ENCODE results near the gene ACTL8. TPM values are rescaled to one million over a fixed set of nuclear protein-coding genes. Genes with fewer than 3 reads are reported as not detected.

The ACTL8 gene
- total RNA-seq, 1 donor from 2014 or later: not detected

DNA sequence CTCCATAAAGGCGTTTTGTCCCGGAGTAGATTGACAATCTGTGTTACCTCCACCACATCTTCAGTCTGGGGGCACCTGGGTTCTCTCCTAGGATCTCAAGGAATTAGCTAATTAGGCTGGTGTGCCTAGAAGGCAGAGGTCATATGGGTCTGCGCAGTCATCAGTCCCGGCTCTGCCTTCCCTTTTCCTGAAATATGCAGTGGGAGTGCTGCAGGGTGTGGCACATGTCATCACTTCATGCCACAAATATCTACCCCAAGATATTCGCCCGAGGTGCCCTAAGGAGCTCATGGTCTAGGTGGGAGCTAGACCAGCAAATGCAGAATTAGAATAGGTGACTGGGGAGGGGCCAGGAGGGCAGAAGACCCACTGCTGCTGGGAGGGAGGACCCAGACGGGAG, 42.9 kb downstream of the ACTL8 start:
- Mint-ChIP-seq H3K27ac (ENCODE audit: unreplicated experiment) (no peak overlapping the region), H3K9me3 (ENCODE audit: low read depth) (no peaks in the 10 kb centered on the region)

DNA sequence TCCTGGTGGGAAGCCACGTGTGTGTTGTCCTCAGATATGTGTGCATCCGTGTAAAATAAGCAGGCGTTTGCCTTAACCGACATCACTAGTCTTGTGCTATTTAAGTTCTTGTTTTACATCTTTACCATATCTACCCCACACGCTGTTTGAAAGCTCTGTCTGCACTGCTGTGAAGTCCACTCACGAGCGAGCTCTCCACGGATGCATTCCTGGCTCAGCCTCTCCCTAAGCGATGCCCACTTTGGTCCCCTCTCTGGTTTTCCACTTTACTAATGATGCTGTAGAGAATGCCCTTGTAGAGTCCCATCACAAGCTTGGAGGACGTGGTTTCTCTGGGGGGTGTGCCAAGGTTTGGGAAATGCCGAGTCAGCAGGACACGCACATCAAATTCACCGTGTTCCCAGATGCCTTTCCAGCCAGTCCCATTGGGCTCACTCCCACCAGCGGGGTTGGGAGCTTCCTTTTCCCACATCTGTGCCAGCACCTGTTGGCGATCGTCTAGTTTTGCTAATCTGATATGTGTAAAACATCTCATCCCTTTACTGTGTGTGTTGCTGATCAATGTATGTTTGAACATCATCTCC, 43.8 kb downstream of the ACTL8 start:
- Mint-ChIP-seq H3K27me3 (ENCODE audit: low read depth) (peaks cover 48% of the 10 kb centered on the region), H3K9me3 (ENCODE audit: low read depth) (no peaks in the 10 kb centered on the region), H3K4me1 (ENCODE audit: low read depth) (no peaks in the 10 kb centered on the region), H3K36me3 (ENCODE audit: low read depth) (no peaks in the 10 kb centered on the region), H3K27ac (ENCODE audit: unreplicated experiment) (no peak overlapping the region), H3K4me3 (ENCODE audit: unreplicated experiment) (no peak overlapping the region)
- no peak for DNase-seq (ENCODE audit: low spot score)
- TF ChIP-seq, protein P1, sequence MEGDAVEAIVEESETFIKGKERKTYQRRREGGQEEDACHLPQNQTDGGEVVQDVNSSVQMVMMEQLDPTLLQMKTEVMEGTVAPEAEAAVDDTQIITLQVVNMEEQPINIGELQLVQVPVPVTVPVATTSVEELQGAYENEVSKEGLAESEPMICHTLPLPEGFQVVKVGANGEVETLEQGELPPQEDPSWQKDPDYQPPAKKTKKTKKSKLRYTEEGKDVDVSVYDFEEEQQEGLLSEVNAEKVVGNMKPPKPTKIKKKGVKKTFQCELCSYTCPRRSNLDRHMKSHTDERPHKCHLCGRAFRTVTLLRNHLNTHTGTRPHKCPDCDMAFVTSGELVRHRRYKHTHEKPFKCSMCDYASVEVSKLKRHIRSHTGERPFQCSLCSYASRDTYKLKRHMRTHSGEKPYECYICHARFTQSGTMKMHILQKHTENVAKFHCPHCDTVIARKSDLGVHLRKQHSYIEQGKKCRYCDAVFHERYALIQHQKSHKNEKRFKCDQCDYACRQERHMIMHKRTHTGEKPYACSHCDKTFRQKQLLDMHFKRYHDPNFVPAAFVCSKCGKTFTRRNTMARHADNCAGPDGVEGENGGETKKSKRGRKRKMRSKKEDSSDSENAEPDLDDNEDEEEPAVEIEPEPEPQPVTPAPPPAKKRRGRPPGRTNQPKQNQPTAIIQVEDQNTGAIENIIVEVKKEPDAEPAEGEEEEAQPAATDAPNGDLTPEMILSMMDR (IDR thresholded peaks at IDR 0.05): no peak

More for the DNA sequence above, 42.9 kb downstream of the ACTL8 start:
- H3K4me3 Mint-ChIP-seq (ENCODE audit: unreplicated experiment): no peak overlapping the region
- no peaks in the 10 kb centered on the region for H3K36me3 Mint-ChIP-seq (ENCODE audit: low read depth)
- H3K27me3 Mint-ChIP-seq (ENCODE audit: low read depth): peaks cover 57% of the 10 kb centered on the region
- TF ChIP-seq, protein P1 (IDR thresholded peaks at IDR 0.05): no peak
- no peaks in the 10 kb centered on the region for H3K4me1 Mint-ChIP-seq (ENCODE audit: low read depth)
- no peak for DNase-seq (ENCODE audit: low spot score)

DNA sequence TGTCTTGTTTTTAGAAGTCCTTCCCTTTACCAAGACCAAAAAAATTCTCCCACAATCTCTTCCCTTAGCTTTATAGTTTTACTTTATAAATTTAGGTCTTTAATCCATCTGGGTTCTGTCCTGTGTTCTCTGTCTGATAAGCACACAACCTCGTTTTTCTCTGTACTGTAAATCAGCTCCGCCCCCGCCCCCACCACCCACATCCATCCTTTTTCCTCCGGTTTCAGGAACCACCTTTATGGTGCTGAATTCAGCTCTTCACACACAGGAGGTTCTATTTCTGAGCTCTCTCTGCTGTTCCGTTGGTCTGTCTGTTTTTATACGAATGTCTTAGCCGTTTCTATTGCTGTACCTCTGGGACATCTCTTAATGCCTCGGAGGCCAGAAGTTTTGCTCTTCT, 44.5 kb downstream of the ACTL8 start:
- Mint-ChIP-seq H3K9me3 (ENCODE audit: low read depth) (no peaks in the 10 kb centered on the region), H3K4me3 (ENCODE audit: unreplicated experiment) (no peak overlapping the region), H3K4me1 (ENCODE audit: low read depth) (no peaks in the 10 kb centered on the region), H3K36me3 (ENCODE audit: low read depth) (no peaks in the 10 kb centered on the region), H3K27me3 (ENCODE audit: low read depth) (peaks cover 46% of the 10 kb centered on the region), H3K27ac (ENCODE audit: unreplicated experiment) (no peak overlapping the region)
- DNase-seq (ENCODE audit: low spot score): no peak
- TF ChIP-seq, protein P1 (IDR thresholded peaks at IDR 0.05): no peak

DNA sequence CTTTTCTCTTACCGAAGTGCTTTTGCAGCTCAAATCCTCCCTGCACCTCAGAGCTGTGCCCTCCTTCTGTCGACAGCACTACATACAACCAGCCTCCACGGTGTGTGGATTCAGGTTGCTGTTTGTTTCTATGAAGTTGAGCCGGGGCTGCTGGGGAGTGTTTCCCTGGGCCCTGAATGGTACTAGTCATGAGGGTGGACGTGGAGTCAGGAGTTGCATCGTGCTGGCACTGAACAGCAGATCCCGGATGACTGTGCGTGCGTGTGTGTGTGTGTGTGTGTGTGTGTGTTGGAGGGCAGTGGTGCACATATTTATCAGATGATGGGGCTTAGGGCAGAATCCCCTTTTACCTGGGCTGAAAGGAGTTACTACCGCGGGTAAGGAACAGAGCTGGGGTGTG, 47.0 kb downstream of the ACTL8 start:
- no peak overlapping the region for H3K4me3 Mint-ChIP-seq (ENCODE audit: unreplicated experiment)
- DNase-seq (ENCODE audit: low spot score): no peak
- H3K36me3 Mint-ChIP-seq (ENCODE audit: low read depth): no peaks in the 10 kb centered on the region
- no peaks in the 10 kb centered on the region for H3K4me1 Mint-ChIP-seq (ENCODE audit: low read depth)
- TF ChIP-seq, protein P1 (IDR thresholded peaks at IDR 0.05): no peak
- H3K27me3 Mint-ChIP-seq (ENCODE audit: low read depth): peaks cover 50% of the 10 kb centered on the region
- no peak overlapping the region for H3K27ac Mint-ChIP-seq (ENCODE audit: unreplicated experiment)
- no peaks in the 10 kb centered on the region for H3K9me3 Mint-ChIP-seq (ENCODE audit: low read depth)

DNA sequence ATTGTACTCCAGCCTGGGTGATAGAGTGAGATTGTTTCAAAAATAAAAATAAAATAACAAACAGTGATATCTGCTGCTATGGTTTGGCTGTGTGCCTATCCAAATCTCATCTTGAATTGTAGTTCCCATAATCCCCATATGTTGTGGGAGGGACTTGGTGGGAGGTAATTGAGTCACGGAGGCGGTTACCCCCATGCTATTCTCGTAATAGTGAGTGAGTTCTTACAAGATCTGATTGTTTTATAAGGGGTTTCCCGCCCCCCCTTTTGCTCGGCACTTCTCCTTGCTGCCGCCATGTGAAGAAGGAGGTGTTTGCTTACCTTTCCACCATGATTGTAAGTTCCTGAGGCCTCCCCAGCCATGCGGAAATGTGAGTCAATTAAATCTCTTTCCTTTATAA, 47.8 kb downstream of the ACTL8 start:
- no peaks in the 10 kb centered on the region for H3K36me3 Mint-ChIP-seq (ENCODE audit: low read depth)
- H3K4me3 Mint-ChIP-seq (ENCODE audit: unreplicated experiment): no peak overlapping the region
- no peaks in the 10 kb centered on the region for H3K9me3 Mint-ChIP-seq (ENCODE audit: low read depth)
- DNase-seq (ENCODE audit: low spot score): no peak
- H3K27me3 Mint-ChIP-seq (ENCODE audit: low read depth): peaks cover 44% of the 10 kb centered on the region
- TF ChIP-seq, protein P1 (IDR thresholded peaks at IDR 0.05): no peak
- H3K27ac Mint-ChIP-seq (ENCODE audit: unreplicated experiment): no peak overlapping the region
- no peaks in the 10 kb centered on the region for H3K4me1 Mint-ChIP-seq (ENCODE audit: low read depth)
